GM18511 (cell line): Measurements from ENCODE around the gene TAF4B.
"Not testable (repeated sequence)": the region's sequence is repeated elsewhere in the genome, so short reads cannot be mapped to it uniquely, and the experiment has no call there.

Experiments used
- ATAC-seq: cut with Tn5 transposase; IDR thresholded peaks from one replicate; pipeline ENCODE4 v1.9.1; 2021; ENCODE audit warnings: mild to moderate bottlenecking, moderate library complexity; ENCODE audit not compliant: unreplicated experiment

The TAF4B gene

DNA sequence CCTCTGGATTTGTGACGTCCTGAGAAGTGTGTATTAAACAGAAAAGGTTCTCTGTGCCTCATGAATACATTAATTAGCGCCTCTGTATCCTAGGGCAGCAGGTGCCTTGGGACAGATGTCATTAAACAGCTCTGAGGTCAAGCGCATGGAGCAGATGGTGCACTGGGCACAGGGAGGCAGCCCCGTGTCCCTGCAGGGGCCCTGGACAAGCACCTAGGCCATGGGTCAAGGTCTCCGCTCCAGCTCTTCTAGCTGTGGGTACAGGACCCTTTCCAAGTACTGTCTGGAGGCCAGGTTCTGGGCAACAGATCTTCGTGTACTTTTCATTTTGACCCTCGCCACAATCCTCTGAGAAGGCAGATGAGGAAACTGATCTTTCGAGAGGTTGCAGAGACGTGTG is 195.7 kb downstream of the TAF4B start:
- no peak for ATAC-seq

DNA sequence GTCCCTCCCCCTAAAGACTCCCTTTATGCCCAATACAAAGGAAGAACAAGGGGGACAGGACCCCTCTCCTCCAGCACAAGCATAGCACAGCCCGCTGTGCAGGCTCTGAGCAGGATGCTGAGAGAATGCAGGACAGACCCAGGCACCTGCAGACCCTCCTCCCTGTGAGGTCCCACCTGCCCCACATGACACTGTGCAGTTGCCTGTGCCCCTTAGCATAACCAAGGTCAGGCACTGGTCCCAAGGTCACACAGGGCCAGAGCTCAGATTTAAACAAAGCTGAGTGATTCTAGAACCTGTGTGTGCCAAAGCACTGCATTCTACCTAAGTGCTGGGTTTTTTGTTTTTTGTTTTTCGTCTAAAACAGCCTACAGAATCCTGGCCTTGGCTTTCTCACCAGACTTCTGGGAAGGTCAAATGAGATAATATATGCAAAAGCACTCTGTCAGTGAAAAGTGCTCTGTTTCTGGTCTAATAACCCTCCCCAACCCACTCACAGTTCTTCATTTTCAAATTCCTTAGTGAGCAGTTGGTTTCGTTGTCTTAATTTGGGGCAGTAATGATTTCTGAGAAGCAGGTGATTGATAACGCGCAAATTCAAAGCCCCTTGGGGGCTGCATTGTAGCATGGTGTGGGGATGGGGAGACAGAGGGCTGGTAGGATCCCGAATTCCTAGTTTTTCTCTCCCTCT is 196.4 kb downstream of the TAF4B start:
- peak; percentile 89 for ATAC-seq

- ATAC-seq, result peak; percentile 37
Observed at GRCh38 chr18:26424428-26425147, 198.3 kb downstream of the TAF4B start.

DNA sequence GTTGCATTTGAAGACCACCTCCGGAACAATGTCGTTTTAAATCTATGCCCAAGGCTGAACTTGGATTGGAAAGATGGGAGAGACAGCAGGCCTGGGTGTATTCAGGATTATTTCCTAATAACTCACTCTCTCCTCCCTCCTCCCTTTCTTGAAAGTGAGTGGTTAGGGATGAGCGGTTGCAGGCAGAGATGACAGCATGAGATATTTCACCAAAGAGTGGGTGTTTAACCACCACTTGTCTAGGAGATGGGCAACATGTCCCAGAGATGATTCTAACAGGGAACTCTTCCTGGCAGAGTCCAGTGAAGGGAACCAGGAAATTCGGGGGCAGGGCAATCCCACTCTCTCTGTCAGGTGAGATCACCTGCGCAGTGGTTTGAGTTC is 198.9 kb downstream of the TAF4B start:
- no peak for ATAC-seq

GRCh38 chr18:26429535-26430226 is 203.4 kb downstream of the TAF4B start:
- ATAC-seq, result no peak

- ATAC-seq, result peak; percentile 60
Observed at GRCh38 chr18:26432651-26433424, 206.6 kb downstream of the TAF4B start.

- no peak for ATAC-seq
Observed at GRCh38 chr18:26434887-26435286, 208.6 kb downstream of the TAF4B start.

DNA sequence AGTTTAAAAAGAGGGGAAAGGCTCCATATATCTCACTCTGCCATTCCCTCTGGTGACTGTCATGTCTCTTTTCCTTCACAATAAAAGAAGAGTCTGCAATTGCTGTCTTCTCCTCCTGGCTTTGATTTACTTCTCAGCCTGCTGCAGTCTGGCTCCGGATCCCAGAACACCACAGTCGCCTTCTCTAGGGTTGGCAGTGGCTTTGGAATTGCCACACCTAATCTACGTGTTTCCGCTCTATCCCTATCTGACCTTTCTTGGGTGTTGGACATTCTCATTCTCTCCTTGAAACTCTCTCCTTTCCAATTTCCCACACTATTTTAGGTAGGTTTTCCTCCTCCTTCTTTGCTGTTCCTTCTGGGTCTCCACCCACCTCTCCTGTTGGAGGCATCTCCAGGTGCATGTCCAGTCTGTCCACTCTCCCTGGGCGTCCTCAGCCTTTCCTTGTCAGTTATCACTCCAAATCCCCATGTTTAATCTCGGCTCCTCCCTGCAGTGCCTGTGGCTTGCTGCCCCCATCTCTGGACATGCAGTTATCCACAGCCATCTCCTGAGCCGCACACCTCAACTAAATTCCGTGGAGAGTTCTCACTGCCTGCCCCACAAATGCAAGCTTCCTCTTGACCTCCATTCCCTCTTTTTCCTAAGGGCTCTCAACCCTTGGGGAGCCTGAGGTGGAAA is 209.3 kb downstream of the TAF4B start:
- no peak for ATAC-seq

DNA sequence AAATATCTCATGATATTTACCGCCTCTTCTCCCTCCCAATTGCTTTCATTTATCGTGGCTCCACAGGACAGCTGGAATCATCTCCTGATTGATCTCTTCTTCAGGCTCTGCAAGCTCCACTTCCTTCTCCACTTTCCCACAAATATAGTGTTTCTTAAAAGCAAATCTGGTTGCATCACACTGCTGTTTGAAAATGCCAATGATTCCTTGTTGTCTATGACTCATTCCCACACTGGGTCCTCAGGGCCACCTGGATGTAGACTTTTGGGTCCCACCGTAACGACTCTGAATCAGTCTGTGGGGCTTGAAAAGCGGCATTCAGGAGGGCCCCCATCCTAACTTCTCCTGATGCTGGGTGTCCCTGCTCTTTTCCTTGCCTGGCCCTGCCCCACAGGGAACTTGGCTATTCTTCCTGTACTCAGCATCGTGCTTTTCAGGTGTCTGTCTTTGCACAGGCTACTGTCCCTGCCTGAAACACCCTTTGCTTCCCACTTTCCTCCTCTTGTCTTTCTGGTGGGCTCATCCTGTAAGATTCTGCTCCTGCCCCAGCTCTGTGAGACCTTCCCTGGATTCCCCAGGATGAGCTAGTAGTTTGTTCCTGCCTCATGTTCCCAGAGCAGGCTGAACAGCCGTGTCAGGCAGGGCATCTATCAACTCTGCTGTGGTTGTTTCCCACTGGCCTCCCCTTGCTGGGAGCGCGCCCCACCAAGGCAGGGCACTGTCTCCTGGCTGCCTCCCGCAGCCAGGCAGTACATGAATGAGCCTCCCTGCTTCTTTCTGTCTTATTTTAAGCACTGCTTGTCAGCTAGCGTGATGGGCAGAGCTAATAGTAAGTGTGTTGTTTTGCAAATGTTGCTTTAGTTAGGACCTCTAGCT is 210.2 kb downstream of the TAF4B start:
- ATAC-seq, result no peak

DNA sequence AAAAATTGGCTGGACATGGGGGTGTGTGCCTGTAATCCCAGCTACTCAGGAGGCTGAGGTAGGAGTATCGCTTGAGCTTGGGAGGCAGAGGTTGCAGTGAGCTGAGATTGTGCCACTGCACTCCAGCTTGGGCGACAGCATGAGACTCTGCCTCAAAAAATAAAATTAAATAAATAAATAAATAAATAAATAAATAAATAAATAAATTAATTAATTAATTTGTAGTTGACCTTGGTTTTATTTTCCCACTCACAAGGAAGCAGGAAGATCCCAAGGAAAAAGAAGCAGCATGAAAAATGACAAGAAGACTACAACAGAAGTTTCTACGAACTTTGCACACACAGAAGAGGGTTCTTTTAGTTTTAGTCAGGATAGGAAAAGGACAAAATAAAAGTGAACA is 211.4 kb downstream of the TAF4B start:
- ATAC-seq, result not testable (repeated sequence)

DNA sequence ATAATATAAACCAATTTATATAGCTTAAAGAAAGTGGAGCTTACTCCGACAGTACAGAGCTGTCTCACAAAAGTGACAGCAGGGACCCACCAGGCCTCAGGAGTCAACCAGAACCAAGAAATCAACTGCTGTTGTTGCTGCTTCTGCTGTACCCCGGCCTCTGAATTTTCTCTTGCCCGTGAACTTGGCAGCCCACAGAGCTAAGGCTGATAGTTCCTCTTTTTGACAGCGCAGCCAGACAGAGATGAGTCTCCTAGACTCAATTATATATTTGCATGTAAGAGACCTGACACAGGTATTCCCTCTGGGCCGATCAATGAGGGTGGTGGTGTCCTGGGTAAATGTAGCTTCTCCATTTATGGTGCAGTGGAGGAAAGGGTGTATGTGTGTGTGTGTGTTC is 212.7 kb downstream of the TAF4B start:
- peak; percentile 100 for ATAC-seq

DNA sequence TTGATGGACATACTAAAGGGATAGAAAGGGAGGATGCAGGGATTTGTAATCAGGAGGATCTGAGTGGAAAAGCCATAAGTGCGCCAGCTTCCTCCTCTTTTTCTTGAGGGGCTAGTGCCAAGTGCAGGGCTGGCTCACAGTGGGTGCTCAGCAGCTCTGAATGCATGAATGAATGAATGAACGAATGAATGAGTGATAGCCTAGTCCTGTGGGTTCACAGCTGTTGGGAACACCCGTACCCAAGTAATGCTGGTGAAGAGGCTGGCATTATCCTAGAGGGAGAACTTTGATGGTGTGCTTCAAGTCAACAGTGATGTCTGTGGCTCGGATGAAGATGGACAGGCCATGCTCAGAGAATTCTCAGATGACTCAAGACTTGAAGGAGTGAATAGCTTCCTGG is 213.3 kb downstream of the TAF4B start:
- no peak for ATAC-seq

DNA sequence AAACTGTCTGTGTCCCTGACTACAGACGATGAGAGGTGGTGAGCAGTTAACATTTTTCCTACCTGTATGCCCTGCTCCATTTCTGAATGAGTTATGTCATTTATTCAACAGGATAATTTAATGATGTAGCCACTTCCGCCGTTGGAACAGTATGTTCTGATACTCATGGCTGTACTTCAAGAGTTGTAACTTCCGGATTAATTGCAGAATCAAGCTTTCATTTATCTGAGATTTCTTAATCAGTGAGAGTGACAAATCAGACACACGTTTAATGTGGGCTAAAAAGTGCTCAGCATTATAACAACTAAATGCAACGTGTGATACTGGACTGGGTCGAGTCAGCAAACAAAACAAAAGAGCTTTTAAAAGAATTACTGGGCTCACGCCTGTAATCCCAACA is 214.4 kb downstream of the TAF4B start:
- no peak for ATAC-seq
